ENCODE measurements around the gene MGLL. TPM values are rescaled to one million over a fixed set of nuclear protein-coding genes. Genes with fewer than 3 reads are reported as not detected.

Gene MGLL
- total and polyA plus RNA-seq, 4 donors: 9.4 to 277 (median 74.2) TPM

GRCh38 chr3:127680146-127680661 is 142.1 kb downstream of the MGLL start:
- DNase-seq (ENCODE audit: low spot score): no peak
- Histone ChIP-seq H3K4me1 (ENCODE audit: control insufficient read depth in 4 of 4, insufficient read depth in 4 of 4, low read length in 3 of 4) (no peaks in the 10 kb centered on the region), H3K4me3 (ENCODE audit: low read depth in 1 of 3, low read length in 3 of 3) (no peak overlapping the region), H3K36me3 (ENCODE audit: control insufficient read depth in 4 of 4, insufficient read depth in 3 of 4, low read depth in 1 of 4, low read length in 3 of 4) (peaks cover 0 to 20% (median 4%) of the 10 kb centered on the region in 4 donors), H3K27ac (ENCODE audit: low read depth in 1 of 2, low read length in 2 of 2) (no peak overlapping the region), H3K27me3 (ENCODE audit: control insufficient read depth in 4 of 4, insufficient read depth in 4 of 4, low read length in 3 of 4) (no peaks in the 10 kb centered on the region), H3K9ac (ENCODE audit: low read depth in 1 of 2, low read length in 2 of 2) (no peak overlapping the region), H3K9me3 (ENCODE audit: control insufficient read depth in 4 of 4, low read length in 3 of 4) (no peaks in the 10 kb centered on the region)
- TF ChIP-seq RAD21 (IDR thresholded peaks at IDR 0.05) (no peak), GABPA (IDR thresholded peaks at IDR 0.05 in 1 of 2, conservative IDR thresholded peaks at IDR 0.05 in 1 of 2) (no peak), SP1 (IDR thresholded peaks at IDR 0.05) (no peak), MAX (IDR thresholded peaks at IDR 0.05) (no peak), HNF4G (IDR thresholded peaks at IDR 0.05) (no peak), FOXA2 (IDR thresholded peaks at IDR 0.05) (no peak), RXRA (IDR thresholded peaks at IDR 0.05) (no peak), TAF1 (conservative IDR thresholded peaks at IDR 0.05) (no peak), EGR1 (IDR thresholded peaks at IDR 0.05; ENCODE audit: low read depth in 2 of 2) (no peak), ZBTB33 (IDR thresholded peaks at IDR 0.05) (no peak)
- WGBS: 97% methylated on average over 21 of the region's 21 CpGs

- Histone ChIP-seq H3K9ac (ENCODE audit: low read depth in 1 of 2, low read length in 2 of 2) (no peak overlapping the region), H3K9me3 (ENCODE audit: control insufficient read depth in 4 of 4, low read length in 3 of 4) (no peaks in the 10 kb centered on the region), H3K4me1 (ENCODE audit: control insufficient read depth in 4 of 4, insufficient read depth in 4 of 4, low read length in 3 of 4) (no peaks in the 10 kb centered on the region), H3K27ac (ENCODE audit: low read depth in 1 of 2, low read length in 2 of 2) (no peak overlapping the region), H3K27me3 (ENCODE audit: control insufficient read depth in 4 of 4, insufficient read depth in 4 of 4, low read length in 3 of 4) (no peaks in the 10 kb centered on the region), H3K36me3 (ENCODE audit: control insufficient read depth in 4 of 4, insufficient read depth in 3 of 4, low read depth in 1 of 4, low read length in 3 of 4) (peaks cover 0 to 20% (median 4%) of the 10 kb centered on the region in 4 donors), H3K4me3 (ENCODE audit: low read depth in 1 of 3, low read length in 3 of 3) (no peak overlapping the region)
- TF ChIP-seq ZBTB33 (IDR thresholded peaks at IDR 0.05) (no peak), HNF4A (conservative IDR thresholded peaks at IDR 0.05) (no peak), NR2F2 (IDR thresholded peaks at IDR 0.05) (no peak), YY1 (IDR thresholded peaks at IDR 0.05) (no peak), SP1 (IDR thresholded peaks at IDR 0.05) (no peak), CTCF (IDR thresholded peaks at IDR 0.05; ENCODE audit: low read depth, low read length, missing input control) (no peak), HNF4G (IDR thresholded peaks at IDR 0.05) (no peak), GABPA (IDR thresholded peaks at IDR 0.05 in 1 of 2, conservative IDR thresholded peaks at IDR 0.05 in 1 of 2) (no peak), RAD21 (IDR thresholded peaks at IDR 0.05) (no peak), REST (IDR thresholded peaks at IDR 0.05) (no peak), JUND (IDR thresholded peaks at IDR 0.05) (no peak), FOXA1 (IDR thresholded peaks at IDR 0.05) (no peak), TAF1 (conservative IDR thresholded peaks at IDR 0.05) (no peak), RXRA (IDR thresholded peaks at IDR 0.05) (no peak), MAX (IDR thresholded peaks at IDR 0.05) (no peak), EGR1 (IDR thresholded peaks at IDR 0.05; ENCODE audit: low read depth in 2 of 2) (no peak), FOXA2 (IDR thresholded peaks at IDR 0.05) (no peak), ATF3 (IDR thresholded peaks at IDR 0.05) (no peak)
- 92% methylated on average over 21 of the region's 21 CpGs for WGBS
- no peak for DNase-seq (ENCODE audit: low spot score)
These were observed 142.7 kb downstream of the MGLL start for GRCh38 chr3:127679534-127680145.
